Panc1 (cell line): ENCODE measurements around the gene BECN2. TPM values are rescaled to one million over a fixed set of nuclear protein-coding genes. Genes with fewer than 3 reads are reported as not detected.

Experiments used
- ATAC-seq: fragments of 200-7000 bp; cut with Tn5 transposase; 2 replicates; pipeline ENCODE4 v1.9.1; 2020; ENCODE audit warnings: mild to moderate bottlenecking, moderate library complexity
- BruUV-seq: library from RNA; stranded (reverse); fragments of 400-500 nt; replicated peaks from 2 replicates; lab custom pipeline; 2021; lab: Mats Ljungman, UMichigan
- CTCF ChIA-PET: fragments of 300-600 bp; sonication (Branson Sonifier 250); formaldehyde crosslinking; loops from one replicate; lab custom pipeline; 2022; ENCODE audit warnings: antibody characterized with exemption; lab: Charles Lee
- POLR2A ChIA-PET: fragments of 300-600 bp; sonication (Branson Sonifier 250); formaldehyde crosslinking; loops from one replicate; lab custom pipeline; 2022; ENCODE audit warnings: antibody characterized with exemption; lab: Charles Lee
- DNase-seq: peaks from one replicate; pipeline ENCODE4 v3.0.0-alpha.2; 2010; ENCODE audit warnings: low read depth, low spot score
- H3K27ac ChIP-seq: 2 replicates; pipeline ENCODE4 v1.5.1; 2011; ENCODE audit warnings: mild to moderate bottlenecking, low read length, inconsistent platforms
- H3K27me3 ChIP-seq: fragments of 200-500 bp; sonication (Bioruptor generic); 2 replicates; pipeline ENCODE4 v1.6.0; 2014; ENCODE audit warnings: low read length, inconsistent platforms; ENCODE audit not compliant: control insufficient read depth, insufficient read depth
- H3K36me3 ChIP-seq: fragments of 200-500 bp; sonication (Bioruptor generic); 2 replicates; pipeline ENCODE4 v1.5.1; 2014; ENCODE audit warnings: inconsistent platforms, mild to moderate bottlenecking, low read length, moderate library complexity; ENCODE audit not compliant: control insufficient read depth, insufficient read depth
- H3K4me1 ChIP-seq: 2 replicates; pipeline ENCODE4 v1.5.1; 2011; ENCODE audit warnings: inconsistent platforms, mild to moderate bottlenecking, low read length, moderate library complexity; ENCODE audit not compliant: control insufficient read depth, insufficient read depth
- H3K4me3 ChIP-seq, 2 experiments: 2 replicates each; pipeline ENCODE4 v1.5.1; 2011 to 2012; ENCODE audit warnings: low read depth in 2 of 2, low read length in 2 of 2, mild to moderate bottlenecking in 2 of 2, inconsistent platforms in 1 of 2, moderate library complexity in 1 of 2
- H3K9me3 ChIP-seq: fragments of 200-500 bp; sonication (Bioruptor generic); 2 replicates; pipeline ENCODE4 v1.5.1; 2014; ENCODE audit warnings: low read depth, mild to moderate bottlenecking, inconsistent platforms, low read length, moderate library complexity; ENCODE audit not compliant: control insufficient read depth, insufficient read depth
- POLR2AphosphoS5 ChIP-seq: IDR thresholded peaks from 2 replicates; pipeline ENCODE4 v1.6.1; 2012; ENCODE audit warnings: mild to moderate bottlenecking, low read depth, low read length, moderate library complexity
- SIN3A ChIP-seq: IDR thresholded peaks from 2 replicates; pipeline ENCODE4 v1.6.1; 2012; ENCODE audit warnings: low read depth, mild to moderate bottlenecking, low read length, moderate library complexity, borderline replicate concordance; ENCODE audit not compliant: insufficient read depth
- TCF7L2 ChIP-seq: IDR thresholded peaks from 2 replicates; pipeline ENCODE4 v1.6.1; 2011; ENCODE audit warnings: mild to moderate bottlenecking, low read depth, low read length, inconsistent platforms
- in situ Hi-C: cut with HindIII; loops from 2 replicates; pipeline ENCODE4 v1.10.0; 2016; ENCODE audit warnings: low sequenced_read_pairs, low pct_unique_long_range_greater_than_20kb
- intact Hi-C: fragments of 100-400 bp; cut with micrococcal nuclease; formaldehyde crosslinking; loops from one replicate; pipeline ENCODE4 v1.10.0; 2022; ENCODE audit not compliant: unreplicated experiment
- total RNA-seq: library from RNA; stranded (reverse); gene quantifications from one replicate; pipeline ENCODE4 v1.2.1, GENCODE V29; 2021; ENCODE audit not compliant: unreplicated experiment
- TF ChIP-seq, protein P1 (sequence below), 2 experiments: IDR thresholded peaks; 2 replicates each; pipeline ENCODE4 v1.6.1; 2011 to 2012; ENCODE audit warnings: low read depth in 2 of 2, control low read depth in 1 of 2, low read length in 1 of 2, mild to moderate bottlenecking in 1 of 2, moderate library complexity in 1 of 2; ENCODE audit not compliant: insufficient read depth in 1 of 2
- TF ChIP-seq, protein P2 (sequence below): fragments of 450-650 bp; IDR thresholded peaks from 2 replicates; pipeline ENCODE4 v1.5.1; 2017; ENCODE audit warnings: mild to moderate bottlenecking

BECN2 gene
- total RNA-seq, 1 experiment from 2014 or later = not detected

DNA sequence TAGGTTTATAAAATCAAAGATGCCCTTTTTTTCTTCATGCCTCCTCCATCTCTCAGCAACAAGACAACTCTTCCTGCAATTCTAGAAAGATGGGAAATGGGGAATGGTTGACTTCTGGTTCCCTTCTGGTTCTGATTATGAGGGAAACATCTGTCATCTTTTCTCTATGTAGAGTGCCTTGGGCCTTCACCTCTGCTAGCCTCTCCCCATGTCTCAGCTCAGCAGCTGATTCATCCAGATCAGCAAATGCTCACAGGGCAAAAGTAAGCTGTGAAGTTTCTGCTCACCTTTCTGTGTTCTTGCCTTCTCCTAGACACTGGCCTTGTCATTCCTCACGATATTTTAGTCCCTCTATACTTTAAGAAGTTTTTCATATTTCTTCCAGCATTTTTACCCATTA lies 17.8 kb upstream of the BECN2 start:
- Histone ChIP-seq H3K4me3 (no peak overlapping the region), H3K9me3 (no peaks in the 10 kb centered on the region), H3K27me3 (no peaks in the 10 kb centered on the region), H3K36me3 (no peaks in the 10 kb centered on the region), H3K27ac (no peak overlapping the region), H3K4me1 (peaks cover 5% of the 10 kb centered on the region)
- POLR2A ChIA-PET = no interaction called here
- BruUV-seq = no TSS peak
- no peak for TF ChIP-seq POLR2AphosphoS5
- TF ChIP-seq SIN3A = no peak
- no peak for TF ChIP-seq TCF7L2
- TF ChIP-seq, protein P1, sequence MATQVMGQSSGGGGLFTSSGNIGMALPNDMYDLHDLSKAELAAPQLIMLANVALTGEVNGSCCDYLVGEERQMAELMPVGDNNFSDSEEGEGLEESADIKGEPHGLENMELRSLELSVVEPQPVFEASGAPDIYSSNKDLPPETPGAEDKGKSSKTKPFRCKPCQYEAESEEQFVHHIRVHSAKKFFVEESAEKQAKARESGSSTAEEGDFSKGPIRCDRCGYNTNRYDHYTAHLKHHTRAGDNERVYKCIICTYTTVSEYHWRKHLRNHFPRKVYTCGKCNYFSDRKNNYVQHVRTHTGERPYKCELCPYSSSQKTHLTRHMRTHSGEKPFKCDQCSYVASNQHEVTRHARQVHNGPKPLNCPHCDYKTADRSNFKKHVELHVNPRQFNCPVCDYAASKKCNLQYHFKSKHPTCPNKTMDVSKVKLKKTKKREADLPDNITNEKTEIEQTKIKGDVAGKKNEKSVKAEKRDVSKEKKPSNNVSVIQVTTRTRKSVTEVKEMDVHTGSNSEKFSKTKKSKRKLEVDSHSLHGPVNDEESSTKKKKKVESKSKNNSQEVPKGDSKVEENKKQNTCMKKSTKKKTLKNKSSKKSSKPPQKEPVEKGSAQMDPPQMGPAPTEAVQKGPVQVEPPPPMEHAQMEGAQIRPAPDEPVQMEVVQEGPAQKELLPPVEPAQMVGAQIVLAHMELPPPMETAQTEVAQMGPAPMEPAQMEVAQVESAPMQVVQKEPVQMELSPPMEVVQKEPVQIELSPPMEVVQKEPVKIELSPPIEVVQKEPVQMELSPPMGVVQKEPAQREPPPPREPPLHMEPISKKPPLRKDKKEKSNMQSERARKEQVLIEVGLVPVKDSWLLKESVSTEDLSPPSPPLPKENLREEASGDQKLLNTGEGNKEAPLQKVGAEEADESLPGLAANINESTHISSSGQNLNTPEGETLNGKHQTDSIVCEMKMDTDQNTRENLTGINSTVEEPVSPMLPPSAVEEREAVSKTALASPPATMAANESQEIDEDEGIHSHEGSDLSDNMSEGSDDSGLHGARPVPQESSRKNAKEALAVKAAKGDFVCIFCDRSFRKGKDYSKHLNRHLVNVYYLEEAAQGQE (IDR thresholded peaks at IDR 0.05; ENCODE audit: insufficient read depth in 1 of 2, low read depth in 2 of 2, low read length in 1 of 2) = no peak
- TF ChIP-seq, protein P2, sequence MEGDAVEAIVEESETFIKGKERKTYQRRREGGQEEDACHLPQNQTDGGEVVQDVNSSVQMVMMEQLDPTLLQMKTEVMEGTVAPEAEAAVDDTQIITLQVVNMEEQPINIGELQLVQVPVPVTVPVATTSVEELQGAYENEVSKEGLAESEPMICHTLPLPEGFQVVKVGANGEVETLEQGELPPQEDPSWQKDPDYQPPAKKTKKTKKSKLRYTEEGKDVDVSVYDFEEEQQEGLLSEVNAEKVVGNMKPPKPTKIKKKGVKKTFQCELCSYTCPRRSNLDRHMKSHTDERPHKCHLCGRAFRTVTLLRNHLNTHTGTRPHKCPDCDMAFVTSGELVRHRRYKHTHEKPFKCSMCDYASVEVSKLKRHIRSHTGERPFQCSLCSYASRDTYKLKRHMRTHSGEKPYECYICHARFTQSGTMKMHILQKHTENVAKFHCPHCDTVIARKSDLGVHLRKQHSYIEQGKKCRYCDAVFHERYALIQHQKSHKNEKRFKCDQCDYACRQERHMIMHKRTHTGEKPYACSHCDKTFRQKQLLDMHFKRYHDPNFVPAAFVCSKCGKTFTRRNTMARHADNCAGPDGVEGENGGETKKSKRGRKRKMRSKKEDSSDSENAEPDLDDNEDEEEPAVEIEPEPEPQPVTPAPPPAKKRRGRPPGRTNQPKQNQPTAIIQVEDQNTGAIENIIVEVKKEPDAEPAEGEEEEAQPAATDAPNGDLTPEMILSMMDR = no peak
- DNase-seq (no peak), ATAC-seq (no peak)
- in situ Hi-C loops (no loop called here), intact Hi-C loops (no loop called here)
- CTCF ChIA-PET = interaction anchor here (0.6 kb wide), 1 partner anchor 682 kb away, joined by 3 read pairs; no protein-coding TSS in a partner anchor

DNA sequence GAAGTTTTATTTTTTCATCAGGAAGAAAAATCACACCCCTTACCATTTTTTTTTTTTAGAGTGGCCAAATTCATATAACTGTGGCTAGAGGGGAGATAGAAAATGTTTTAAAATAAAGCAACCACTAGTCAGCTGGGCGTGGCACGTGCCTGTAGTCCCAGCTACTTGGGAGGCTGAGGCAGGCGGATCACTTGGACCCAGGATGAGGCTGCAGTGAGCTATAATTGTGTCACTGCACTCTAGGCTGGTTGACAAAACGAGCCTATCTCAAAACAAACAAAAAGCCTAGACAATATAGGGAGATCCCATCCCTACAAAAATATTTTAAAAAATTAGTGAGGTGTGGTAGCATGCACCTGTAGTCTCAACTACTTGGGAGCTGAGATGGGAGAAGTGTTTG lies 14.8 kb upstream of the BECN2 start:
- DNase-seq = no peak
- no peak overlapping the region for H3K27ac ChIP-seq
- intact Hi-C loops = no loop called here
- no TSS peak for BruUV-seq
- H3K4me3 ChIP-seq = no peak overlapping the region
- no peaks in the 10 kb centered on the region for H3K36me3 ChIP-seq
- H3K4me1 ChIP-seq = peaks cover 5% of the 10 kb centered on the region
- TF ChIP-seq, protein P1 (IDR thresholded peaks at IDR 0.05; ENCODE audit: insufficient read depth in 1 of 2, low read depth in 2 of 2, low read length in 1 of 2) = no peak
- TF ChIP-seq TCF7L2 (no peak), SIN3A (no peak), POLR2AphosphoS5 (no peak)
- TF ChIP-seq, protein P2 = no peak
- H3K9me3 ChIP-seq = no peaks in the 10 kb centered on the region
- ChIA-PET POLR2A (no interaction called here), CTCF (interaction anchor here (0.6 to 0.7 kb wide), 2 partner anchors 17 to 47 kb away, joined by 3 read pairs; no protein-coding TSS in a partner anchor)
- in situ Hi-C loops = no loop called here
- ATAC-seq = no peak
- no peaks in the 10 kb centered on the region for H3K27me3 ChIP-seq
